ENCODE data around the gene CBX2.

DNA sequence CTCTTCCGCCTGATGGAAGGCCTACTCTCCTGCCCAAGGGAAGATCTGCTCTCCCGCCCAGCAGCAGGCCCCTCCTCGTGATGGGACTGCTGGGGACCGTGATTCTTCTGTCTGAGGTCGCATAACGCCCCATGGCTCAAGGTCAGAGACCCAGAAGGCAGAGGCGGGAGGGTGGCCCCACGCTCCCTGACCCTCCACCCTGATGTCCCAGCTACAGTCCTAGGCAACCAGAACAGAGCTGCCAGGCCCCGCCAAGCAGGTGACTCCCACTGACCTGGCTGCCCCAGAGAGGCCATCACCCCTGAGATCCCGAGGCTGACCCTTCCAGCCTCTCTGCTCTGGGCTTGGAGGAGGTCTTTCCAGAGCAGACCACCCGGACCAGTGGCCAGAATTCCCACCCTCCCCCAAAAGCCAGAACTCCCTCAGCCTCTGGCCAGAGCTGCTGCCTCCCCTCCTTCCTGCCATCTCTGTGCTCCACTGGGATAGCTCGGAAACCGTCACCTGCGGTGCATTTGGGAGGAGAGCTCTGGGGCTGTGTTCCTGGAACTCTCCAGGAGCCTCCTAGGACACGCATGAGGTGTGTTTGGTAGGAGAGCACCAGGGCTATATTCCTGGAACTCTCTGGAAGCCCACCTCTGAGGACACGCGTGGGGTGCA, 39.9 kb upstream of the CBX2 start:
- TF ChIP-seq, protein P1, sequence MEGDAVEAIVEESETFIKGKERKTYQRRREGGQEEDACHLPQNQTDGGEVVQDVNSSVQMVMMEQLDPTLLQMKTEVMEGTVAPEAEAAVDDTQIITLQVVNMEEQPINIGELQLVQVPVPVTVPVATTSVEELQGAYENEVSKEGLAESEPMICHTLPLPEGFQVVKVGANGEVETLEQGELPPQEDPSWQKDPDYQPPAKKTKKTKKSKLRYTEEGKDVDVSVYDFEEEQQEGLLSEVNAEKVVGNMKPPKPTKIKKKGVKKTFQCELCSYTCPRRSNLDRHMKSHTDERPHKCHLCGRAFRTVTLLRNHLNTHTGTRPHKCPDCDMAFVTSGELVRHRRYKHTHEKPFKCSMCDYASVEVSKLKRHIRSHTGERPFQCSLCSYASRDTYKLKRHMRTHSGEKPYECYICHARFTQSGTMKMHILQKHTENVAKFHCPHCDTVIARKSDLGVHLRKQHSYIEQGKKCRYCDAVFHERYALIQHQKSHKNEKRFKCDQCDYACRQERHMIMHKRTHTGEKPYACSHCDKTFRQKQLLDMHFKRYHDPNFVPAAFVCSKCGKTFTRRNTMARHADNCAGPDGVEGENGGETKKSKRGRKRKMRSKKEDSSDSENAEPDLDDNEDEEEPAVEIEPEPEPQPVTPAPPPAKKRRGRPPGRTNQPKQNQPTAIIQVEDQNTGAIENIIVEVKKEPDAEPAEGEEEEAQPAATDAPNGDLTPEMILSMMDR (IDR thresholded peaks at IDR 0.05; ENCODE audit: insufficient read depth, low read length) = no peak
- no peak for TF ChIP-seq POLR2AphosphoS5 (IDR thresholded peaks at IDR 0.05; ENCODE audit: low read depth)
- TF ChIP-seq GABPA (IDR thresholded peaks at IDR 0.05; ENCODE audit: low read depth) = no peak
- no peak for TF ChIP-seq REST (IDR thresholded peaks at IDR 0.05; ENCODE audit: insufficient replicate concordance, low read depth)

Measured in HL-60 (cell line).